GM19099 (cell line): ENCODE measurements around the gene SMAD2.
A peak's percentile ranks its signal among the peaks of the same experiment; 100 is the strongest.

Experiments
- POLR2A ChIP-seq: IDR thresholded peaks from 3 replicates; pipeline ENCODE4 v1.6.1; 2011; ENCODE audit warnings: low read depth; ENCODE audit not compliant: insufficient read length; ENCODE audit errors: extremely low read depth

SMAD2 gene

GRCh38 chr18:47944972-47945852 lies 14.8 kb upstream of the SMAD2 start:
- no peak for TF ChIP-seq POLR2A

- TF ChIP-seq POLR2A: no peak
Observed at GRCh38 chr18:47936952-47937351, 6.5 kb upstream of the SMAD2 start.

- no peak for TF ChIP-seq POLR2A
Observed at GRCh38 chr18:47935321-47936055, 5.0 kb upstream of the SMAD2 start.

- no peak for TF ChIP-seq POLR2A
Observed at GRCh38 chr18:47932603-47933002, 2.1 kb upstream of the SMAD2 start.

GRCh38 chr18:47932190-47932589 lies 1.7 kb upstream of the SMAD2 start:
- no peak for TF ChIP-seq POLR2A

GRCh38 chr18:47931718-47932103 lies 1.3 kb upstream of the SMAD2 start:
- no peak for TF ChIP-seq POLR2A

GRCh38 chr18:47930931-47931717 lies 665 bp upstream of the SMAD2 start:
- TF ChIP-seq POLR2A: peak; percentile 77

- no peak for TF ChIP-seq POLR2A
Observed at GRCh38 chr18:47929681-47930198, 719 bp downstream of the SMAD2 start.

- no peak for TF ChIP-seq POLR2A
Observed at GRCh38 chr18:47928466-47928865, 2.0 kb downstream of the SMAD2 start.

- TF ChIP-seq POLR2A: no peak
Observed at GRCh38 chr18:47926101-47926850, 4.2 kb downstream of the SMAD2 start.

GRCh38 chr18:47919916-47920315 lies 10.5 kb downstream of the SMAD2 start:
- TF ChIP-seq POLR2A: no peak

GRCh38 chr18:47917923-47918610 lies 12.4 kb downstream of the SMAD2 start:
- TF ChIP-seq POLR2A: no peak

GRCh38 chr18:47915930-47916329 lies 14.5 kb downstream of the SMAD2 start:
- TF ChIP-seq POLR2A: no peak

GRCh38 chr18:47915229-47915628 lies 15.2 kb downstream of the SMAD2 start:
- TF ChIP-seq POLR2A: no peak
